ENCODE measurements around the gene BCAR3.

Gene BCAR3

DNA sequence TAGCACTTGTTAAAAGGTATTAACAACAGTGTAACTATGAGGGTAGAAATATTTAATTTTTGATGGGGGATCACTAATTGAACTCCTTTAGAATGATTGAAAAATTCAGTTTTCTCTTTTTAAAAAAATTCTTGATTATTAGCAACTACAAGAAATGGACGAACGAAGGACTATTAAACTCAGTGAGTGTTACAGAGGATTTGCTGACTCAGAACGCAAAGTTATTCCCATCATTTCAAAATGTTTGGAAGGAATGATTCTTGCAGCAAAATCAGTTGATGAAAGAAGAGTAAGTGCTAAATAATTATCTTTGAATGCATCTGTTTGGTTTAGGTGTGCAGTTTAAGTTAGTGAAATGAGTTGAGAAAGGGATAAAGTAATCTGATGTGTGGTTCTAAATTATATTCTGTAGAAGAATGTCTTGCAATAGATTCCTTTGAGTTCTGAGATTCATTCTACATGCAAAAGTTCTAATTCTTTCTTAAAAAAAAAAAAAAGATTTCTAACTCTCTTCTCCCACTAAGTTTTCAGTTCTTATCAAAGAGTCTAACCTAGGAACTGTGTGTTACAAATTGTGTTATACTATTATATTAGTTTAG lies 148.8 kb downstream of the BCAR3 start:
- TF ChIP-seq, protein P1, sequence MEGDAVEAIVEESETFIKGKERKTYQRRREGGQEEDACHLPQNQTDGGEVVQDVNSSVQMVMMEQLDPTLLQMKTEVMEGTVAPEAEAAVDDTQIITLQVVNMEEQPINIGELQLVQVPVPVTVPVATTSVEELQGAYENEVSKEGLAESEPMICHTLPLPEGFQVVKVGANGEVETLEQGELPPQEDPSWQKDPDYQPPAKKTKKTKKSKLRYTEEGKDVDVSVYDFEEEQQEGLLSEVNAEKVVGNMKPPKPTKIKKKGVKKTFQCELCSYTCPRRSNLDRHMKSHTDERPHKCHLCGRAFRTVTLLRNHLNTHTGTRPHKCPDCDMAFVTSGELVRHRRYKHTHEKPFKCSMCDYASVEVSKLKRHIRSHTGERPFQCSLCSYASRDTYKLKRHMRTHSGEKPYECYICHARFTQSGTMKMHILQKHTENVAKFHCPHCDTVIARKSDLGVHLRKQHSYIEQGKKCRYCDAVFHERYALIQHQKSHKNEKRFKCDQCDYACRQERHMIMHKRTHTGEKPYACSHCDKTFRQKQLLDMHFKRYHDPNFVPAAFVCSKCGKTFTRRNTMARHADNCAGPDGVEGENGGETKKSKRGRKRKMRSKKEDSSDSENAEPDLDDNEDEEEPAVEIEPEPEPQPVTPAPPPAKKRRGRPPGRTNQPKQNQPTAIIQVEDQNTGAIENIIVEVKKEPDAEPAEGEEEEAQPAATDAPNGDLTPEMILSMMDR (IDR thresholded peaks at IDR 0.05), result no peak

DNA sequence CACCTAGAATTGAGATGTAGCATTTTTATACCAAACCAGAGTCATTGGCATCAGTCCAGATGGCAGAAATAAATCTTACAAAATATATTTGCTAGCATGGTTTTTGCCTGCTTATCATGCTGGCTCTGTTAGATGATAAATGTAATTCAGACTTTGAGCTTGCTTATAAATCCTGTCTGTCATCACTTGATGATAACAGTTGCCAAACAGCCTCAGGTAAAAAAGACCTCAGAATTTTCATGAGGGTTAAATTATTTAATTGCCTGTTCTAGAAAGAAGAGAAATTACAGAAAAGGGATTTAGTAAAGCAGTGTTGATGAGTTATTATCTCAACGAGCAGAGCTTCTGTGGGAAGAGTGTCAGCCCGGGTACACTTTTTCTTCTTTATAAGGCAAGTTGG lies 150.4 kb downstream of the BCAR3 start:
- TF ChIP-seq, protein P1 (IDR thresholded peaks at IDR 0.05), result no peak

DNA sequence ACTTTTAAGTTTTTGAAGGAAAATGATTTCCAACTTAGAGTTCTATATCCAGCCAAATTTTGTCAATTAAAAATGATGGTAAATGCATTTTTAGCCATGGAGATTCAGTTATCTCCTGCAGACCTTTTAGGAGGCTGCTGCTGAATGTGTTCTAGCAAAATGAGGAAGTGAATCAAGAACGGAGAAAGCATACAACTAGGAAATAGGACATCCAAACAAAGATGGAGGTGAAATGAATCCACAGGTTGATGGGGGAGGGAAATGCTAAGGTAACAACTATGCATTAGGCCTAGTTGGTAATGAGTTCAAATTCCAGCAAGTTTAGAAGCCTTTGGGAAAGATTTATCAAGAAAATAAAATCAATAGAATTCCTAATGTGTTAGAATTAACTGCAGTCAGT lies 153.2 kb downstream of the BCAR3 start:
- TF ChIP-seq, protein P1 (IDR thresholded peaks at IDR 0.05), result no peak

DNA sequence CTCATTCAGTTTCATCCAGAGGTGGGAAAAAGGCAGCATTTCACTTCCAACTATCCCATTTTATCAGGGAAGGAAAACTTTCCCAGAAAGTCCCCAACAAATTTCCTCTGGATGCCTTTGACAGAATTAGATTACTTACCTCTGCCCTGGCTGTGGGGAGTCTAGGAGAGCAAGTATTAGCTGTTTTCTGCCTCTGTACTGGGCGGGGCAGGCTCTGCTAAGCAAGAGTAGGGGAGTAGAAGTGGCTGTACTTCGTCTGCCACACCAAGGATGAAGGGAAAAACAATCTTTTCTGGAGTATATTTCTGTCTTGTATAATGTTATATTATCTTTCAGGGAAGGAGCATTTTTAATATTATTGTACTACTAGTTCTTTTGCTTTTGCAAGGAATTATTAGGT lies 155.2 kb downstream of the BCAR3 start:
- TF ChIP-seq, protein P1 (IDR thresholded peaks at IDR 0.05), result no peak

DNA sequence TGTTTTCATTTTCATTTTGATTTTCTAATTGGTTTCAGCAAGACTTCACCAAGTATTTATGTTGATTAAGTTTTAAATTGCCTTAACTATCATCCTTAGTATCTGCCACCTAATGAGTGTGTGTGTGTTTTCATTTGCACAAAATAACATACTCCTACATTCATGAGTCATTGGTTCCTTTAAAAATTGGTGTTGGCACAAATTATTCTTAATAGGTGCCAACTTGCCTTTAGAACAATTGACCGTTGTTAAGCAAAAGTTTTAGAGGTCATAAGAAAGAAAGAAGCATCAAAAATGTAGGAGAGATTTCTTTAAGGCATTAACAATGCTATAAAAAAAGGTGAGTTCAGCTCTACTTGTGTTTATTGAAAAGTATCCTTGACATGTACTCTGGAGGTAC lies 156.2 kb downstream of the BCAR3 start:
- TF ChIP-seq, protein P1 (IDR thresholded peaks at IDR 0.05), result no peak

DNA sequence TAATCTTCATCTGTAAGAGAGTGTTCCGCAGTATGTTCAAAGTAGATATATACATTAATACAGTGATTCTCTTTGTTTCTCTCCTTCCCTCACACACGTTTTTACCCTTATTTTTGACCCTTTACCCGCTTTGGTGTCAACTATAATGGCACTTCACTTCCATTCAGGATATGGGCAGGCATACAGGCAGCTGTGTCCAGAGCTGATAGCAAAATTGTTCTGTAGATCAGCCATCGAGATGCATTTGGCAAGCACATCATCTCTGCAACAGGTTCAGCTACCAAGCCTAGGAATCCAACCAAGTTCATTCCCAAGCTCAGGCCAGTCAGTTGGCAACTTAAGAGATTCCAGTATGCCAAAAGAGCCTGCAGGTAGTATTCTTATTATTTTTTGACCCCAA lies 158.9 kb downstream of the BCAR3 start:
- TF ChIP-seq, protein P1 (IDR thresholded peaks at IDR 0.05), result no peak

DNA sequence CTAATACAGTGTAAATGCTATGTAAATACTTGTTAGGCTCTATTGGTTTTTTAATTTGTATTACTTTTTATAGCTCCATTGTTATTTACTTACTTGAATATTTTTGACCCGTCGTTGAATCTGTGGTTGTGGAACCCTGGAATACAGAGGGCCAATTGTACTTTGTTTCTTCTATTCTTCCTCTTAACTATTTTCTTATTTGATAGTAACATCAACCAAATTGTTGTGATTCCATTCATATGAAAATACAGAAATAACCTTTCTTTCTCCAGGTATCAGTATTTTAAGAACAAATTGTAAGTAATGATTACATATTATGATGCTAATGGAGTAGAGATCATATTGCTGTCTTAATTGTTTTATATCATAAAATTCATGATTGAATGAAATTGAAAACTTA lies 160.0 kb downstream of the BCAR3 start:
- TF ChIP-seq, protein P1 (IDR thresholded peaks at IDR 0.05), result no peak

Measured in LNCAP (cell line).